GM06990 (cell line): Measurements from ENCODE around the gene SLC5A5.
A peak's percentile ranks its signal among the peaks of the same experiment; 100 is the strongest.

Experiments
- DNase-seq: peaks from one replicate; pipeline ENCODE4 v3.0.0-alpha.2; 2011; ENCODE audit not compliant: insufficient read length; ENCODE audit errors: extremely low read depth
- H3K27me3 ChIP-seq: replicated peaks from 2 replicates; pipeline ENCODE4 v1.6.0; 2011; ENCODE audit warnings: low read length; ENCODE audit not compliant: control insufficient read depth, insufficient read depth
- H3K36me3 ChIP-seq: 2 replicates; pipeline ENCODE4 v1.5.1; 2011; ENCODE audit warnings: low read length; ENCODE audit not compliant: control insufficient read depth, insufficient read depth
- H3K4me3 ChIP-seq: replicated peaks from 2 replicates; pipeline ENCODE4 v1.5.1; 2011; ENCODE audit warnings: low read depth, mild to moderate bottlenecking, control low read depth, low read length
- TF ChIP-seq, protein P1 (sequence below): IDR thresholded peaks from 2 replicates; pipeline ENCODE4 v1.5.1; 2011; ENCODE audit warnings: low read length, control low read depth, mild to moderate bottlenecking, inconsistent platforms; ENCODE audit not compliant: insufficient read depth, poor library complexity, severe bottlenecking

SLC5A5 gene

DNA sequence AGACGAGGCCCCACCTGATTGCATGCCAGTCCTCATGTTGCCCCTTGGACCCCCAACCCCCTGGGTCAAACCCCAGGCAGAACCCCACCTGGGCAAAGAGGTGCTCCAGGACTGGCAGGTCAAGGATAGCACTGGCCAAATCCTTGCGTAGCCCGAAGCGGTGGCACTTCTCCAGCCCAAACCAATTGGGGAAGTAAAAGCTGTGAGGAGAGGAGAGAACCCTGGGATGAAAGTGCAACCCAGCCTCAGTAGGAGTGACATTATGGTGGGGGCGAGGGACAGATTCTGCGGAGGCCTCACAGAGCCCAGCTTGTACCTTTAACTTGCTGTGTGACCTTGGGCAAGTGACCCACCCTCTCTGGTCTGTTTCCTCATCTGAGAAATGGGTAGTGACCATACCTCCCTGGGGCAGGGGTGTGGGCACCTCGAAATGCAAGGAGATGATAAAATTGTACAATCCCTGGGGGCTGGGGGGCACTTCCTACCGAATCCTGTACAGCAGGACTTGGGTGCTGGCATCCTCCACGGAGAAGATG, 28.4 kb upstream of the SLC5A5 start:
- TF ChIP-seq, protein P1, sequence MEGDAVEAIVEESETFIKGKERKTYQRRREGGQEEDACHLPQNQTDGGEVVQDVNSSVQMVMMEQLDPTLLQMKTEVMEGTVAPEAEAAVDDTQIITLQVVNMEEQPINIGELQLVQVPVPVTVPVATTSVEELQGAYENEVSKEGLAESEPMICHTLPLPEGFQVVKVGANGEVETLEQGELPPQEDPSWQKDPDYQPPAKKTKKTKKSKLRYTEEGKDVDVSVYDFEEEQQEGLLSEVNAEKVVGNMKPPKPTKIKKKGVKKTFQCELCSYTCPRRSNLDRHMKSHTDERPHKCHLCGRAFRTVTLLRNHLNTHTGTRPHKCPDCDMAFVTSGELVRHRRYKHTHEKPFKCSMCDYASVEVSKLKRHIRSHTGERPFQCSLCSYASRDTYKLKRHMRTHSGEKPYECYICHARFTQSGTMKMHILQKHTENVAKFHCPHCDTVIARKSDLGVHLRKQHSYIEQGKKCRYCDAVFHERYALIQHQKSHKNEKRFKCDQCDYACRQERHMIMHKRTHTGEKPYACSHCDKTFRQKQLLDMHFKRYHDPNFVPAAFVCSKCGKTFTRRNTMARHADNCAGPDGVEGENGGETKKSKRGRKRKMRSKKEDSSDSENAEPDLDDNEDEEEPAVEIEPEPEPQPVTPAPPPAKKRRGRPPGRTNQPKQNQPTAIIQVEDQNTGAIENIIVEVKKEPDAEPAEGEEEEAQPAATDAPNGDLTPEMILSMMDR: no peak
- Histone ChIP-seq H3K36me3 (peaks cover 27% of the 10 kb centered on the region), H3K27me3 (no peaks in the 10 kb centered on the region), H3K4me3 (no peak overlapping the region)
- DNase-seq: no peak

DNA sequence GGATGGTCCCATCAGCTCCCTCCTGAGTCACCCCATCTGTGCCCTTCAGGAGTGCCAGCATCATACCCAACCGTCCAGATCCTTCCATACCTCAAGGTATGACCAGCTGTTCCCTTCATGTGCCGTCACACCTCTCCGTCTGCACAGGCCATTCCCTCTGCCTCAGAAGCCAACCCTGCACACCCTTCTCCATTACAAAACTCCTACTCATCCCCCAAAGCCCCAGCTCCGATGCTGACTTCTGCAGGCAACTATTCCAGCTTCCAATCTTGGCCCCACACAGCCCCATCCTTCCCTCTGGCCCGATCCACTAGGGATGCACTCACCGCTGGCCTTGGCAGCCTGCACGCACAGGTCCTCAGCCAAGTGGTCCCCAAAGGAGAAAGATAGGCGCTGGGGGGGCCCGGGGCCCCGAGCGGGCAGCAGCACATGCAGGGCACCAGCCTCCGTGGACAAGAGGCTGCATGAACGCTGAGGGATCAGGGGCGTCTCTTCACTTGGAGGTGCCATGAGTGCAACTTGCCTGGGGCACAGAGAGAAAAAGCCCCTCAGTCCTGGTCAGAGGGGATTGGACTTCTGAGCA, 27.7 kb upstream of the SLC5A5 start:
- no peaks in the 10 kb centered on the region for H3K27me3 ChIP-seq
- peaks cover 27% of the 10 kb centered on the region for H3K36me3 ChIP-seq
- no peak for DNase-seq
- TF ChIP-seq, protein P1: no peak
- H3K4me3 ChIP-seq: no peak overlapping the region

DNA sequence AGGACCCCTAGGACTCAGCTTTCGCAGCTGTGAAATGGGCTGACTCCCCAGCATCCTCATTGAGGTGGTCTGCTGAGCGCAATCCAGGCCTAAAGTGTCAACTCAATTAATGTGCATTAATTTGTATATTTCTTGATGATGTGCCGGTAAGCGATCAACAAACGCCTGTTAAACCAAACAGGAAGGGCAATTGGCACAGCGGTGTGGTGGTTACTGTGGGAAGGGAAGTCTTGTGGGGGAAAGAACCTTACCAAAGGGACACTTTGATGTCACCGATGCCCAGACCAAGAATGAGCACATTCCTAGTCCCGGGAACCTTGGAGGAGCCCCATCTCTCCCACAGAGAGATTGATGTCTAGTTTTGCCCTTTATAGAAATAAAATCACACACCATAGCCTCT, 25.6 kb upstream of the SLC5A5 start:
- H3K27me3 ChIP-seq: no peaks in the 10 kb centered on the region
- peaks cover 19% of the 10 kb centered on the region for H3K36me3 ChIP-seq
- DNase-seq: no peak
- TF ChIP-seq, protein P1: no peak
- H3K4me3 ChIP-seq: peak overlapping the region; percentile 69

DNA sequence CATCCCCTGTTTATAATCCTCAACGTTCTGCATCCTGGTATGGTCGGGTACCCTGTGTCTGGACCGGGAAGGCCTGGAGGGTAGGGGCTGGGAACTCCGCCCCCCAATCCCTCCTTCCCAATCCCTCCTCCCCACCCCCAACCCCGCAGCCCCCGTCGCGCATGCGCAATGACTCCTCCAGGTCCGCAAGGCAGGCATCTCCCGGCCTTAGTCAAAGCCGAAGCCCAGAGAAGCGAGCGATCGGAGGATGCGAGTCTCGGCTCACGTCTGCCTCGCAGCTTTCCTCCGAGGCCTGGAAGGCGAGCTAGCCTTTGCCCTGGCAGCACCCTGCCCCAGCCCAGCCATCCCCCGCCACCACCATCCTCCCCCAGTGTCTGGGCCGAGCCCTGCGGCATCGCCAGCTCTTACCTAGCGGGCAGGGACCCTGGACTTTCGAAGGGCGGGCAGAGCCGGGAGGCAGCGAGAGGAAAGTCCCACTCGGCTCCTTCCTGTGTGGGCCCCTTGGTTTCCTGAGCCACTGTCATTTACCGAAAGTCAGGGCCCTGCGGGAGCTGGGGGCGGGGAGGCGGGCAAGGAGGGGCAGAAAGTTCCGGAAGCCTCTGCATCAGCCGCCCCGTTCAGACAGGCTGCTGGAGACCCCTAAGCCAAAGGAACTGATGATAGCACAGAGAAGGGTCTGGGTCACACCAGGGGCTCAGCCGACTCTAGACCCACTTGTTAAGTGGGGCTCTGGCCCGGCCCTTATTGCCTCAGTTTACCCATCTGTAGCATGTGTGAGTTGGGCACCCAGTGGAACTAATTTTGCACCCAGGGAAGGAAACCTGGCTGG, 24.0 kb upstream of the SLC5A5 start, which contains the start of gene JAK3:
Gene JAK3, minus strand, starts transcription at position 445 of the 829 bp plus-strand sequence. CDS start 3,565 bp downstream, outside the sequence.
- H3K4me3 ChIP-seq: peak within 1 kb of the TSS; percentile 69
- peaks cover 10% of the 10 kb centered on the region for H3K36me3 ChIP-seq
- TF ChIP-seq, protein P1: no peak
- DNase-seq: peak; percentile 88
- no peaks in the 10 kb centered on the region for H3K27me3 ChIP-seq

DNA sequence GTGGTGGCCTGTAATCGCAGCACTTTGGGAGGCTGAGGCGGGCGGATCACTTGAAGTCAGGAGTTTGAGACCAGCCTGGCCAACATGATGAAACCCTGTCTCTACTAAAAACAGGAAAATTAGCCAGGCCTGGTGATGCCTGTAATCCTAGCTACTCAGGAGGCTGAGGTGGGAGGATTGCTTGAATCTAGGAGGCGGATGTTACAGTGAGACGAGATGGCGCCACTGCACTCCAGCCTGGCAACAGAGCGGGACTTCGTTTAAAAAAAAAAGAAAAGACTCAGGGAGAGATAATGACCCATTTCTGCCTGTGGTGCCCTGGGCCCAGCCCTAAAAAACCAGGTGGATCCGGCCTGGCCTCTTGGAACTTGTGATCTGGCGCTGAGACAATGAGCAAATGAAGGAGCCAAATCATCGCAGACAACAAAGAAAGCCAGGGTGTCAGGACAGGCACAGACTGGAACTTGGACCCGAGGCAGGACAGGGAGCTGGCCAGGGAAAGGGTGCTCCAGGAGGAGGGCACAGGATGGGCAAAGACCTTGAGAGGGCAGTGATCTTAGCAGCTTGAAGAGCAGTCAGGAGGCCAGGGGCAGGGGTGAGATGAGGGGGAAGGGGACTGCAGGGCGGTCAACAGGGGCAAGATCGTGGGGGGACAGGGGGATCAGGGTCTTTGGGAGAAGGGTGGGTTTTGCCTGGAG, 23.0 kb upstream of the SLC5A5 start:
- no peak for DNase-seq
- H3K27me3 ChIP-seq: no peaks in the 10 kb centered on the region
- H3K36me3 ChIP-seq: peaks cover 5% of the 10 kb centered on the region
- TF ChIP-seq, protein P1: no peak
- H3K4me3 ChIP-seq: no peak overlapping the region
